T-helper 17 cell (primary cell): Measurements from ENCODE around the gene COX4I1. TPM values are rescaled to one million over a fixed set of nuclear protein-coding genes. Genes with fewer than 3 reads are reported as not detected.

Source experiments
- ATAC-seq: fragments of 150-1000 bp; cut with Tn5 transposase; 2 replicates; pipeline ENCODE4 v1.10.0; 2021; ENCODE audit warnings: mild to moderate bottlenecking, moderate library complexity
- DNase-seq, 3 donors: peaks; one replicate each; pipeline versions ENCODE4 v3.0.0 to v3.0.0-alpha.2; 2020 to 2021
- H3K9me3 ChIP-seq: one replicate; pipeline ENCODE4 v1.7.0; 2013; ENCODE audit warnings: low read length, mild to moderate bottlenecking; ENCODE audit not compliant: control insufficient read depth, poor library complexity, severe bottlenecking
- H3K27ac Mint-ChIP-seq: one replicate; pipeline ENCODE4 v1.8.0; 2022; ENCODE audit warnings: mild to moderate bottlenecking, moderate library complexity, mixed read lengths
- H3K27me3 Mint-ChIP-seq: one replicate; pipeline ENCODE4 v1.8.0; 2022; ENCODE audit warnings: mixed read lengths
- H3K36me3 Mint-ChIP-seq: one replicate; pipeline ENCODE4 v1.8.0; 2022; ENCODE audit warnings: low read depth, mixed read lengths
- H3K4me1 Mint-ChIP-seq: one replicate; pipeline ENCODE4 v1.8.0; 2022; ENCODE audit warnings: mild to moderate bottlenecking, mixed read lengths
- H3K4me3 Mint-ChIP-seq: one replicate; pipeline ENCODE4 v1.8.0; 2022; ENCODE audit warnings: mild to moderate bottlenecking, moderate library complexity, mixed read lengths
- total RNA-seq, 4 donors: library from RNA in 2 of 4; stranded (reverse) in 2 of 4; gene quantifications; one replicate each; pipeline ENCODE4 v1.2.3 and lab custom pipeline; 2022 to 2026

COX4I1 gene
- total RNA-seq, 2 donors from 2014 or later = 526 to 533 TPM

DNA sequence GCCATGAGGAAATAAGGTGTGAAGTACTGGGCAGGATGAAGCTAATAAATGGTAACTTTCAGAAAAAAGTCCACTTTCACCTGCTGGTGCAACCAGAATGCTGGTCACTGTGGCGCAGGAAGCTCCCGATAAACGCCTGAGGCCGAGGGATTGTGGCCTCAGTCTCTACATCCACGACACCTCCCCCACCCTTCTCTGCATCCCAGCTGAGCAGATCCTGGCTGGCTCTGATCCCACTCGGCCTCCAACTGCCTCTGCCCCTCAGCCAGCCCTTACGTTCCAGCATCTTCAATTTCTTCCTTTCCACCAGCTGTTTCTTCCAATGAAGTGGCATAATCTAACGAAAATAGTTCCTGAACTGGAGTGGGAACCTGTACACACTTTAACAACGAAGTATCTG, 49.5 kb downstream of the COX4I1 start:
- H3K4me1 Mint-ChIP-seq = peaks cover 11% of the 10 kb centered on the region
- H3K4me3 Mint-ChIP-seq = no peak overlapping the region
- H3K27ac Mint-ChIP-seq = no peak overlapping the region
- no peaks in the 10 kb centered on the region for H3K9me3 ChIP-seq
- peaks cover 6% of the 10 kb centered on the region for H3K36me3 Mint-ChIP-seq
- H3K27me3 Mint-ChIP-seq = peaks cover 63% of the 10 kb centered on the region
- ATAC-seq = no peak
- DNase-seq = no peak

DNA sequence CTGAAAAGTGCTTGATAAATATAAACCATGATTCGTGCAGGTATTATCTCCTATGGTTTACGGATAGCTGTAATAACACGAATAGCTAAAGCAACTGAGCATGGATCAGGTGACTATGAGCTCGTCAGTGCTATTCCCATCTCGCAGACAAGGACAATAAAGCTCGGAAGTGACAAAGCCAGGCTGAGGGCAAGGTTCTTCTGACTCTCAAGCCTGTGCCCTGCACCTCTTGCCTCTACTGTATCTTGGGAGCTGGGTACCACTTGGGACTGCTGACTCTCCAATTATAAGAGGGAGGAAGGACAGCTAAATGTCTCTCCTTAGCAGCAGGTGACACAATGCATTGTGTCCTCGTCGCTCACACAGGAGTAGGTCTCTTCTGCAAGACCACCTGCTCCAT, 49.9 kb downstream of the COX4I1 start:
- H3K27me3 Mint-ChIP-seq = peaks cover 63% of the 10 kb centered on the region
- DNase-seq (no peak), ATAC-seq (no peak)
- no peak overlapping the region for H3K4me3 Mint-ChIP-seq
- peaks cover 6% of the 10 kb centered on the region for H3K36me3 Mint-ChIP-seq
- no peak overlapping the region for H3K27ac Mint-ChIP-seq
- H3K4me1 Mint-ChIP-seq = peaks cover 11% of the 10 kb centered on the region
- H3K9me3 ChIP-seq = no peaks in the 10 kb centered on the region

- Mint-ChIP-seq H3K4me1 (peaks cover 7% of the 10 kb centered on the region), H3K27me3 (peaks cover 53% of the 10 kb centered on the region), H3K4me3 (no peak overlapping the region), H3K36me3 (peaks cover 4% of the 10 kb centered on the region), H3K27ac (no peak overlapping the region)
- DNase-seq (no peak), ATAC-seq (no peak)
- no peaks in the 10 kb centered on the region for H3K9me3 ChIP-seq
Observed at GRCh38 chr16:85850344-85850880, 50.9 kb downstream of the COX4I1 start.

DNA sequence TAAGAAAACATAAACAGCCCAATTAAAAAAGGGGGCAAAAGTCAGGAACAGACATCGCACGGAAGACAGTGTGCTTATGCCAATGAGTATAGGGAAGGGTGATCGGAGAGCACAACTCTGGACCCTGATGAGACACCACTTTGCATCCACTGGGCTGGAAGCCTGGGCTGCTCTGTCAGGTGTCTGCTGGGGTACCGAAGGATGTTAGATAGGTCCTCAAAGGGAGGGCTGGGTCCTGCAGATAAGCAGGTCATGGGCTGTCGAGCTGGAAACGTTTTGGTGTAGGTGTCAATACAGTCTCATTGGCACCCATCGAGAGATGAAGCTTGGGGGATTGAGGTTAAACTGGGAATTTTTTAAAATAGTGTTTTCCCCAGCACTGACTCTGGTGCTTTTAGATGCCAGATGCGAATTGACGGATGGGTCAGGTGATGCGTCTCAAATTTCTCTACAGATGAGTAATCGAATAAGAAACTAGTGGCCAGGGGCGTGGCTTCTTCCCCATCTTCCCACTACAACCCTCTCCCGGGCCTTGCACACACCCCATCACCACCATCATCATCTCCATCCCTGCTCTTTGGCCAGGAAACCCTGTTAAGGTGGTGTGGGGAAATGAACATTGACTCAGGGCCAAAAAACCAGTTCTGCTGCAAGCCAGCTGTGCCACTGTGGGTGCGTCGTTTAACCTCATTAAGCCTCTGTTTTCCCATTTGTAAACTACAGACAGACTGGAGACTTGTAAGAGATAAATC, 51.7 kb downstream of the COX4I1 start:
- no peak for ATAC-seq
- H3K9me3 ChIP-seq = no peaks in the 10 kb centered on the region
- Mint-ChIP-seq H3K4me1 (peaks cover 7% of the 10 kb centered on the region), H3K36me3 (peaks cover 4% of the 10 kb centered on the region), H3K27ac (no peak overlapping the region), H3K4me3 (no peak overlapping the region), H3K27me3 (peaks cover 59% of the 10 kb centered on the region)
- no peak for DNase-seq

- DNase-seq = no peak
- Mint-ChIP-seq H3K27ac (no peak overlapping the region), H3K4me1 (no peaks in the 10 kb centered on the region), H3K36me3 (no peaks in the 10 kb centered on the region), H3K27me3 (peaks cover 55% of the 10 kb centered on the region), H3K4me3 (no peak overlapping the region)
- ATAC-seq = no peak
- no peaks in the 10 kb centered on the region for H3K9me3 ChIP-seq
Observed at GRCh38 chr16:85853547-85854545, 54.4 kb downstream of the COX4I1 start.

- no peaks in the 10 kb centered on the region for H3K4me1 Mint-ChIP-seq
- H3K36me3 Mint-ChIP-seq = peaks cover 4% of the 10 kb centered on the region
- no peak for DNase-seq
- ATAC-seq = no peak
- H3K9me3 ChIP-seq = no peaks in the 10 kb centered on the region
- no peak overlapping the region for H3K27ac Mint-ChIP-seq
- H3K27me3 Mint-ChIP-seq = peaks cover 52% of the 10 kb centered on the region
- no peak overlapping the region for H3K4me3 Mint-ChIP-seq
Observed at GRCh38 chr16:85854935-85855334, 55.4 kb downstream of the COX4I1 start.

DNA sequence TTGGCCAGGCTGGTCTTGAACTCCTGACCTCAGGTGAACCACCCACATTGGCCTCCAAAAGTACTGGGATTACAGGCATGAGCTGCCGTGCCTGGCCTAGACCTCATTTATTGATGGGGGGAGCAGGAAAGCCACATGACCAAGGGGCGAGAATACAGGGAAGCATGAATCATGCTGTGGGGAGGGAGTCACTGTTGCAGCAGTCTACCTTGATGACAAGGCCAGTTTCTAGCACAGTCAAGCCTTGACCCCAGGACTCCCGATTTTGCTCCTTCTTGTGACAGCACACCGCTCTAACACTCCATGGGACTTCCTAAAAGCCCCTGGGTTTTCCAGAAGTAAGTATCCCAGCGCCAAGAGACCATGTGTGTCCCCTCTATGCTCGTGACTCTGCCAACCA, 56.6 kb downstream of the COX4I1 start:
- Mint-ChIP-seq H3K27ac (no peak overlapping the region), H3K4me1 (no peaks in the 10 kb centered on the region), H3K4me3 (no peak overlapping the region), H3K27me3 (peaks cover 47% of the 10 kb centered on the region), H3K36me3 (peaks cover 4% of the 10 kb centered on the region)
- ATAC-seq (no peak), DNase-seq (no peak)
- no peaks in the 10 kb centered on the region for H3K9me3 ChIP-seq

- H3K9me3 ChIP-seq = no peaks in the 10 kb centered on the region
- no peak for ATAC-seq
- peaks cover 4% of the 10 kb centered on the region for H3K36me3 Mint-ChIP-seq
- no peak overlapping the region for H3K27ac Mint-ChIP-seq
- H3K27me3 Mint-ChIP-seq = peaks cover 42% of the 10 kb centered on the region
- no peak overlapping the region for H3K4me3 Mint-ChIP-seq
- no peaks in the 10 kb centered on the region for H3K4me1 Mint-ChIP-seq
- DNase-seq = no peak
Observed at GRCh38 chr16:85856585-85856984, 57.1 kb downstream of the COX4I1 start.

Other genes with a start within 250 kb of the COX4I1 start
- 10 to 100 TPM; 39.1 to 40.9 TPM for gene GSE1, start 186.4 kb upstream of the COX4I1 start, total RNA-seq
- gene GINS2, start 110.7 kb upstream of the COX4I1 start, total RNA-seq = 1 to 10 TPM in 1 of 2 donors, under 1 TPM in 1; 0.86 to 1.5 TPM
- 1 to 10 TPM; 4.6 to 7.2 TPM for gene C16orf74, start 48.6 kb upstream of the COX4I1 start, total RNA-seq
- gene EMC8, start 151 bp upstream of the COX4I1 start, total RNA-seq = 10 to 100 TPM; 32.5 to 40.1 TPM
- gene IRF8, start 99.5 kb downstream of the COX4I1 start, total RNA-seq = 10 to 100 TPM in 1 of 2 donors, 1 to 10 TPM in 1; 5.4 to 22.8 TPM